HL-60 (cell line): ENCODE measurements around the gene PTPRM.

ENCODE experiments used
- DNase-seq, 2 experiments: peaks; one replicate each; pipeline ENCODE4 v3.0.0-alpha.2; 2010 to 2020; ENCODE audit warnings: low read depth in 1 of 2, low spot score in 1 of 2
- H3K27ac ChIP-seq: fragments of 250-450 bp; sonication (Bioruptor Pico); replicated peaks from 2 replicates; pipeline ENCODE4 v1.5.1; 2020; ENCODE audit warnings: mild to moderate bottlenecking, moderate library complexity
- H3K27me3 ChIP-seq: fragments of 250-450 bp; sonication (Bioruptor Pico); 2 replicates; pipeline ENCODE4 v1.5.1; 2021; ENCODE audit warnings: mild to moderate bottlenecking, moderate library complexity; ENCODE audit not compliant: insufficient read depth, poor library complexity, severe bottlenecking
- H3K4me3 ChIP-seq: replicated peaks from 2 replicates; pipeline ENCODE4 v1.5.1; 2011; ENCODE audit warnings: mild to moderate bottlenecking, control low read depth, low read length; ENCODE audit not compliant: insufficient read depth
- CTCF ChIP-seq: IDR thresholded peaks from one replicate; pipeline ENCODE4 v1.5.1; 2011; ENCODE audit warnings: low read length, control low read depth, inconsistent platforms; ENCODE audit not compliant: insufficient read depth
- GABPA ChIP-seq: IDR thresholded peaks from 2 replicates; pipeline ENCODE4 v1.6.1; 2012; ENCODE audit warnings: low read depth
- POLR2AphosphoS5 ChIP-seq: IDR thresholded peaks from 2 replicates; pipeline ENCODE4 v1.6.1; 2012; ENCODE audit warnings: low read depth
- SPI1 ChIP-seq: IDR thresholded peaks from 2 replicates; pipeline ENCODE4 v1.6.1; 2012; ENCODE audit warnings: low read depth, mild to moderate bottlenecking, borderline replicate concordance
- TF ChIP-seq, protein P1 (sequence below): IDR thresholded peaks from 2 replicates; pipeline ENCODE4 v1.6.1; 2012; ENCODE audit warnings: low read depth; ENCODE audit not compliant: insufficient replicate concordance

PTPRM gene

GRCh38 chr18:8277270-8277669 lies 710.2 kb downstream of the PTPRM start:
- TF ChIP-seq CTCF (no peak), SPI1 (no peak), POLR2AphosphoS5 (no peak), GABPA (no peak)
- TF ChIP-seq, protein P1, sequence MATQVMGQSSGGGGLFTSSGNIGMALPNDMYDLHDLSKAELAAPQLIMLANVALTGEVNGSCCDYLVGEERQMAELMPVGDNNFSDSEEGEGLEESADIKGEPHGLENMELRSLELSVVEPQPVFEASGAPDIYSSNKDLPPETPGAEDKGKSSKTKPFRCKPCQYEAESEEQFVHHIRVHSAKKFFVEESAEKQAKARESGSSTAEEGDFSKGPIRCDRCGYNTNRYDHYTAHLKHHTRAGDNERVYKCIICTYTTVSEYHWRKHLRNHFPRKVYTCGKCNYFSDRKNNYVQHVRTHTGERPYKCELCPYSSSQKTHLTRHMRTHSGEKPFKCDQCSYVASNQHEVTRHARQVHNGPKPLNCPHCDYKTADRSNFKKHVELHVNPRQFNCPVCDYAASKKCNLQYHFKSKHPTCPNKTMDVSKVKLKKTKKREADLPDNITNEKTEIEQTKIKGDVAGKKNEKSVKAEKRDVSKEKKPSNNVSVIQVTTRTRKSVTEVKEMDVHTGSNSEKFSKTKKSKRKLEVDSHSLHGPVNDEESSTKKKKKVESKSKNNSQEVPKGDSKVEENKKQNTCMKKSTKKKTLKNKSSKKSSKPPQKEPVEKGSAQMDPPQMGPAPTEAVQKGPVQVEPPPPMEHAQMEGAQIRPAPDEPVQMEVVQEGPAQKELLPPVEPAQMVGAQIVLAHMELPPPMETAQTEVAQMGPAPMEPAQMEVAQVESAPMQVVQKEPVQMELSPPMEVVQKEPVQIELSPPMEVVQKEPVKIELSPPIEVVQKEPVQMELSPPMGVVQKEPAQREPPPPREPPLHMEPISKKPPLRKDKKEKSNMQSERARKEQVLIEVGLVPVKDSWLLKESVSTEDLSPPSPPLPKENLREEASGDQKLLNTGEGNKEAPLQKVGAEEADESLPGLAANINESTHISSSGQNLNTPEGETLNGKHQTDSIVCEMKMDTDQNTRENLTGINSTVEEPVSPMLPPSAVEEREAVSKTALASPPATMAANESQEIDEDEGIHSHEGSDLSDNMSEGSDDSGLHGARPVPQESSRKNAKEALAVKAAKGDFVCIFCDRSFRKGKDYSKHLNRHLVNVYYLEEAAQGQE, result no peak
- H3K27ac ChIP-seq, result no peak overlapping the region
- no peak for DNase-seq
- no peak overlapping the region for H3K4me3 ChIP-seq
- peaks cover 4% of the 10 kb centered on the region for H3K27me3 ChIP-seq

DNA sequence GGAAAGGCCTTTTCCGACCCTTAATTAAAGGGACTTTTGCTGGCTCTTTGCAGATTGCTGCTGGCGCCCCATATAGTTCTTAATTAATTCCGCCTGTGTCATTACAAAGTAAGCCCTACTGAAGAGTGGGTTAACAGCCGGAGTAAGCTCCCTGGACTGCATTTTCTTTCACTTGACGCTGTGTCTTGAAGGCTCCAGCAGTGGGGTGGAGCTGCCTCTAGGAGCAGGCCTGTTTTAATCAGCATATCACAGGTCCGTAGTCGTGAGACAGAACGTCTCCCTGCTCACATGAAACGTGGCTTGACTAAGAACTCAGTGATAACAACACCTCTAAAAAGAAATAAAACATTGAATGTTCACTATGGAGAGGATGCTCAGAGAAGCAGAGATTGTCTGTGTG lies 712.2 kb downstream of the PTPRM start:
- no peak for DNase-seq
- peaks cover 4% of the 10 kb centered on the region for H3K27me3 ChIP-seq
- H3K27ac ChIP-seq, result no peak overlapping the region
- no peak for TF ChIP-seq POLR2AphosphoS5
- TF ChIP-seq GABPA, result no peak
- TF ChIP-seq CTCF, result no peak
- TF ChIP-seq, protein P1, result no peak
- no peak overlapping the region for H3K4me3 ChIP-seq

- H3K27ac ChIP-seq, result no peak overlapping the region
- TF ChIP-seq, protein P1, result no peak
- TF ChIP-seq CTCF (no peak), POLR2AphosphoS5 (no peak), GABPA (no peak), SPI1 (no peak)
- H3K4me3 ChIP-seq, result no peak overlapping the region
Measured at GRCh38 chr18:8279781-8280330, 712.7 kb downstream of the PTPRM start.

More at GRCh38 chr18:8279781-8280330, 712.7 kb downstream of the PTPRM start:
- DNase-seq, result no peak
- peaks cover 4% of the 10 kb centered on the region for H3K27me3 ChIP-seq
